IPS-NIHi7 (cell line): ENCODE measurements around the gene MT1A.
A peak's percentile ranks its signal among the peaks of the same experiment; 100 is the strongest.

ENCODE experiments used
- DNase-seq: peaks from one replicate; pipeline ENCODE4 v3.0.0; 2012; ENCODE audit warnings: mixed read lengths; ENCODE audit errors: extremely low spot score

Gene MT1A

DNA sequence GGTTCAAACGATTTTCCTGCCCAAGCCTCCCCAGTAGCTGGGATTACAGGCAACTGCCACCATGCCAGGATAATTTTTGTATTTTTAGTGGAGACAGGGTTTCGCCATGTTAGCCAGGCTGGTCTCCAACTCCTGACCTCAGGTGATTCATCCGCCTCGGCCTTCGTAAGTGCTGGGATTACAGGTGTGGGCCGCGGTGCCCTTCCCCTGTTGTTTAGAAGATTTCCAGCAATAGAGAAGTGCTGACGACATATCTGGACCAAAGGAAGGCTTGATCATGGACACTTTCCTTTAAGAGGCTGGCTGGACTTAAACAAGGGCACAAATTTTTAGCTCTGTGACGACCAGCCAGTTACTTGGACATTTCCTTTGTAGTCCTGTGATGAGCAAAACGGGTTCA lies 7.3 kb upstream of the MT1A start:
- no peak for DNase-seq

DNA sequence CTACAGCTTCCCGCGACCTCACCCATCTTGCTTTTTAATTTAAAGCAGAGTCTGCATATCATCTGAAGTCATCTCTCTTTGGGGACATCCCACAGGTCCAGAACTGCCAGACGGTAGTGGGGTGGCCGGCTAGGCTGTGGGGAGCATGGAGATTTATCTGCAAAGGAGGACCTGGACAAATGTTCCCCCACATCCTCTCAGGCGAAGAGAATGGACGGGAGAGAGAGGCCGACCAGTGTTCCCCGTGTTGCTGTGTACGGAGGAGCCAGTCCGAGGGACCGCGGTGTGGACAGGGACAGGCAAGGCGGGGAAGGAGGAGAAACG lies 6.7 kb upstream of the MT1A start:
- DNase-seq = no peak

DNA sequence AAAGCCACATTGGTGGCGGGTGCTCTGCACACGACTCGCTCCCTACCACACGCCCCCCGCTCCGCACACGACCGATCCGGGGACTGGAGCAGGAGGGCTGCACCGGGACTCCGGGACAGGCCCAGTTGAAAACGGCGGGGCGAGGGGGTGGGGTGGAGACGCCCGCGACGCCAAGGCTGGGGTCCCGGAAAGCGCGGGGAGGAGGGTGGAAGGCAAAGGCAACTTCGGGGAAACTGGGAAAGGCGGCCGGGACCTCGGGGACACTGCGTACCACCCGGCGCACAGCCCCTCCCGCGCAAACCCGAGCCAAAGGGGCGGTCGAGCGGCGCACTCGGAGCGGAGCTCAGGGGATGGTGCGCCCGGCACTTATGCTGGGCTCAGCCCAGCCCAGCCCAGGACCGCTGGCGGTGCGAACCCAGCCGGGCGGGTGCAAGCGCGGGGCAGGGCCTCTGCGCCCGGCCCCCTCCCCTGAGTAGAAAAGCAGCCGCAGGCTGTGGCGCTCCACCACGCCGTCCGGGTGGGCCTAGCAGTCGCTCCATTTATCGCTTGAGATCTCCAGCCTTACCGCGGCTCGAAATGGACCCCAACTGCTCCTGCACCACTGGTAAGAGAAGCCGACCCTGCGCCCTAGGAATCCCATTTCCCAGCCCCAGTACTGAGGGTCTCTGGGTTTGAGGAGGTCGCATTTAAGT lies 6.2 kb upstream of the MT1A start, which contains the start of gene MT1M:
TSS of gene MT1M (plus strand) at position 504 of the 692 bp plus-strand sequence. CDS start at position 577, 73 bp downstream.
- DNase-seq = no peak

DNA sequence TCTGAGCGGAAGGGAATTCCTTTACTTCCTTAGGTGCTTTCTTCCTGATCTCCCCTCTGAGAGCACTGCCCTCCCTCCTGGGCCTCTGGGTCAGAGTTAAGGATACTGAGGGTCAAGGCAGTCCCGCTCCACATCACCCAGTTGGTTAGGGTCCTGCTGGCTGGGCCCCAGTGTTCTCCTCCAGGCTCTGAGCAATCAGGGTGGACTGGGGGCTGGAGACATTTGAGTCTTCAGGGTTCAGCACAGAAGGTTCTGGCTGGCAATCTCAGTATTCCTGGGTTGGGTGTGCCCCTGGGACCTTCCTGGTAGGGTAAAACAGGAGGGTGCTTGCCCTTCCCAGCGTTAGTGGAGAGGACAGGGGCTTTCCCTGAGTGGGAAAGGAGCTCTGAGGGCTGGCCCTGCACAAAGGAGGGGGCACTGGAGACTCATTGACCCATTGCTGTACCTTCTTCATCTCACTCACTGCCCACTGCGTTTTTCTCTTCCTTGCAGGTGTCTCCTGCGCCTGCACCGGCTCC lies 5.6 kb upstream of the MT1A start:
- DNase-seq = no peak

DNA sequence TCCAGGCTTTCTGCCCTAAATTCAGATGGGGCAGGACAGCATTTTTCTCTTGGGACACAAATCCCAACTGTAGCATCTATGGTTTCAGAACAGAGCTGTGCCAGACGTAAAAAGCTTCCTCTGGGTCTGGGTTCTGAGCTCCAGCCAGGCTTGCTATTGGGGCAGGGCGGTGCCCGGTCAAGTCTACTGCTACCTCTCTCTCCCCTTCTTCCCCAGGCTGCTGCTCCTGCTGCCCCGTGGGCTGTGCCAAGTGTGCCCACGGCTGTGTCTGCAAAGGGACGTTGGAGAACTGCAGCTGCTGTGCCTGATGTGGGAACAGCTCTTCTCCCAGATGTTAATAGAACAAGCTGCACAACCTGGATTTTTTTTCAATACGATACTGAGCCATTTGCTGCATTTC lies 4.9 kb upstream of the MT1A start:
- no peak for DNase-seq

DNA sequence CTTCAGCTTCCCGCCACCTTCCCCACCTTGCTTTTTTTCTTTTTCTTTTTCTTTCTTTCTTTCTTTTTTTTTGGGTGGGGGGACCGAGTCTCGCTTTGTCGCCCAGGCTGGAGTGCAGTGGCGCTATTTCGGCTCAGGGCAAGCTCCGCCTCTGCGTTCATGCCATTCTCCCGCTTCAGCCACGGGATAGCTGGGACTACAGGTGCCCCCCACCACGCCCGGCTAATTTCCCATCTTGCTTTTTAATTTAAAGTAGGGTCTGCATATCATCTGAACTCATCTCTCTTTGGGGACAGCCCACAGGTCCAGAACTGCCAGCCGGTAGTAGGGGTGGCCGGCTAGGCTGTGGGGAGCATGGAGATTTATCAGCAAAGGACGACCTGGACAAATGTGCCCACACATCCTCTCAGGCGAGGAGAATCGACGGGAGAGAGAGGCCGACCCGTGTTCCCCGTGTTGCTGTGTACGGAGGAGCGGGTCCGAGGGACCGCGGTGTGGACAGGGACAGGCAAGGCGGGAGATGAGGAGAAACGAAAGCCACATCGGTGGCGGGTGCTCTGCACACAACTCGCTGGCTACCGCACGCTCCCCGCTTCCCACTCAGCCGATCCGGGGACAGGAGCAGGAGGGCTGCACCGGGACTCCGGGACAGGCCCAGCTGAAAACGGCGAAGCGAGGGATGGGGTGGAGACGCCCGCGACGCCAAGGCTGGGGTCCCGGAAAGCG lies 3.6 kb upstream of the MT1A start:
- no peak for DNase-seq

DNA sequence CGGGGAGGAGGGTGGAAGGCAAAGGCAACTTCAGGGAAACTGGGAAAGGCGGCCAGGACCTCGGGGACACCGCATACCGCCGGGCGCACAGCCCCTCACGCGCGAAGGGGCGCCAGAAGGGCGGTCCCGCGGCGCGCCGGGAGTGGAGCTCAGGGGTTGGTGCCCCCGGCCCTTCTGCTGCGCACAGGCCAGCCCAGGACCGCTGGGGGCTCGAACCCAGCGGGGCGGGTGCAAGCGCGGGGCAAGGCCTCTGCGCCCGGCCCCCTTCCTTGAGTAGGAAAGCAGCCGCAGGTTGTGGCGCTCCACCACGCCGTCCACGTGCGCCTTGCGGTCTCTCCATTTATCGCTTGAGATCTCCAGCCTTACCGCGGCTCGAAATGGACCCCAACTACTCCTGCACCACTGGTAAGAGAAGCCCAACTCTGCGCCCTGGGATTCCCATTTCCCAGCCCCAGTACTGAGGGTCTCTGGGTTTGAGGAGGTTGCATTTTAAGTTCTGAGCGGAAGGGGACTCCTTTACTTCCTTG lies 3.0 kb upstream of the MT1A start:
- DNase-seq = no peak

DNA sequence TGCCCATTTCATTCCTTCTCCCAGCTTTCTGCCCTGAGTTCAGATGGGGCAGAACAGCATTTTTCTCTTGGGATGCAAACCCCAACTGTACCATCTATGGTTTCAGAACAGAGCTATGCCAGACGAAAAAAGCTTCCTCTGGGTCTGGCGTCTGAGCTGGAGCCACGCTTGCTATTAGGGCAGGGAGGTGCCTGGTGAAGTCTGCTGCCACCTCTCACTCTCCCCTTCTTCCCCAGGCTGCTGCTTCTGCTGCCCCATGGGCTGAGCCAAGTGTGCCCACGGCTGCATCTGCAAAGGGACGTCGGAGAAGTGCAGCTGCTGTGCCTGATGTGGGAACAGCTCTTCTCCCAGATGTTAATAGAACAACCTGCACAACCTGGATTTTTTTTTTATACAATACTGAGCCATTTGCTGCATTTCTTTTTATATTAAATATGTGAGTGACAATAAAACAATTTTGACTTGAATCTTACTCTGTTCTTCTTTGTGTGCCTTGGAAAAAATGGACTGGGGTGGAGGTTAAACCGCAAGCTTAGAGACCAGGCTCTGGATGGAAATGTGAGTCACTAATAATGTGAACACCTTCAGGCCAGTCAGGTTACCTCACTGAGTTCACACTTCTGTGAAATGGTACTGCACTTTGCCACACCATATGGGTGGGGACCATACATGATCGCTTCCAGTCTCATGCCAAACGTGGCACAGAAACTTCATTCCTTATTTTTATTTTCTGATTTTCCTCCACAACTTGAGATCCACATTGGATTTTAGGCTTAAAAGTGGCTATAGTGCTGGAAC lies 1.7 kb upstream of the MT1A start:
- no peak for DNase-seq

DNA sequence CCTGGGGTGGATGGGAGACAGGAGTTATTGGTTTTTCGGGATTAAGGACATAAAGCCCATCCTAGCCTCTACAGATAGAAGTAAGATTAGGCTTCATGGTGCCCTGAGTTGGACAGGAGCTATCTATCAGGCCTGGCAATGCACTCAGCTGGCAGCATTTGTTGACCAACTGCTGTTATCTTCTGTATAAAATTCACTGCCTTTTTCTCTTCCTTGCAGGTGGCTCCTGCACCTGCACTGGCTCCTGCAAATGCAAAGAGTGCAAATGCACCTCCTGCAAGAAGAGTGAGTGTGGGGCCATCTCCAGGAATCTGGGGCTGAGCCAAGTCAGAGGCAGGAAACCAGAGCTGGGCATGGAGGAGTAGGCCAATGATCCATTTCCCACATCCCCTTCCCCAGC lies 579 bp downstream of the MT1A start:
- DNase-seq = no peak

DNA sequence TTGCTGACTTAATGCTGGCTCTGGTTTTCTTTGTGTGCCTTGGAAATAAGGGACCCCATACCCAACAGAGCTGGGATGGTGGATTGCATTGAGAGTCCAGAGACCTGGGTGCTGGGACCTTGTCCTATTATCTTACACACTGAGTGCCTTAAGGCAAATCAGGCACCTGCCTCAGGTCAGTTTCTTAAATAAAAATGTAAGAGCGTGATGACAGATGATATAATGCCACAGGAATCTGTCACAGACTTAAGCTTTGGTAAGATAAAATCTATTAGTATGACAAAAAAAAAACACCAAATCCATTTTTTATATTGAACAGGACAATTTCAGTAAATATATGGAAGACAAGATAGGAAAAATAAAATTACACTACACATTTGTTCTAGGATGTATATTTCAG lies 1.6 kb downstream of the MT1A start:
- no peak for DNase-seq

DNA sequence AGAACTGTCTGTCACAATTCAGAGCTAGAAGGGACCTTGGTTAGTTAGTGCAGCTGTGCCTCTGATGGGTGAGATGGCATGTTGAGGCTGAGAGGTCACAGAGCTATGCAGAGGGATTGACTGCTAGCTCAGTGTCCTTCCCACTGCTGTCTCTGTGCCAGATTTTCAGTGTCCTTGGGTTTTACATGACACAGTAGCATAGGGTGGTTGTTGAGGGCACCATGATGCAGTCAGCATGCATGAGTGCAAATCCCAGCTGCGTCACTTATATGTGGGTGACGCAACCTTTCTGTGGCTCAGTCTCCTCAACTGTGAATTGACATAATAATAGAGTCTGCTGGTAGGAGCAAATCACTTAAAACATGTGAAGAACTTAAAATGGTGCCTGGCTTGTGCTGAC lies 2.7 kb downstream of the MT1A start:
- DNase-seq = no peak

DNA sequence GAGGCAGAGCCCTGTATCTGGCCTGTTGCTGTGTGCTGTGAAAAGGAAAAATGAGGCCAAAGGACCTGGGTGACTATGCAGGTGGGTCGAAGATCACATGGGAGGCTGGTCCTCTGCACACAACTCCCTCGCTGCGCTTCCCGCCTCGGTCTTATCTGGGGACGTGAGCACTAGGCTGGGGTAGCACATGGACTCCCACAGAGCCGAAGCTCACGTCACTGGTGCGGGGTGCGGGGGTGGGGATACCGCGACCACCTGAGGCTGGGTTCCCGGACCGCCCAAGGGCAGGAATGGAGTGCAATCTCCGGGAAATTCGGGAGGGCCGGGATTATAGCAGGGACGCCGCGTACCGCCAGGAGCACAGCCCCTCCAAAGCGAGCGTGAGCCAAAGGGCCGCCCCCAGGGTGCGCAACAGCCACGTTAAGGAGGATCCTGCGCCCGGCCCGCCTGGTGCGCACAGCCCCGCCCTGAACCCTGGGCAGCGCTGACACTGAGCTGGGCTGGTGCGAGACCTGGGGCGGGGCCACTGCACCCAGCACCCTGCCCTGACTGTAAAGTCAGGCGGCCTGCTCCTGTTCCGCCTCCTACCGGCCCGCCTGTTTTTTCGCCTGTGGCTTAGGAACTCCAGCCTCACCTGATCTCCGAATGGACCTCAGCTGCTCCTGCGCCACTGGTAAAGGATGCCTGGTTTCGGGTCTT lies 4.8 kb downstream of the MT1A start:
- peak; percentile 68 for DNase-seq

DNA sequence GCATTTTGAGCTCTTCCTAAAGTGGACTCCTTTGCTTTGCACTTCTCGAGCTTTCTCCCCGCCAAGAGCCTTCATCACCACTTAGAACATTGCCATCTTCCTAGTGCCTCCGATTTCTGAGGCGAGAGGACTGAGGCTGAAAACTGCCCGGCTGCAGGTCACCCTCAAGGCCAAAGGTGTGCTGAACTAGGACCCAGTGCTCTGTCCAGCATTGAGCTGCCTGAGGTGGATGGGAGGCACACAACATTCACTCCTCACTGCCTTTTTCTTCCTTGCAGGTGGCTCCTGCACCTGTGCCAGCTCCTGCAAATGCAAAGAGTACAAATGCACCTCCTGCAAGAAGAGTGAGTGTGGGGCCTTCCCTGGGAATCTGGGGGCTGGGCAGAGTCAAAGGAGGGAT lies 5.4 kb downstream of the MT1A start:
- DNase-seq = no peak

DNA sequence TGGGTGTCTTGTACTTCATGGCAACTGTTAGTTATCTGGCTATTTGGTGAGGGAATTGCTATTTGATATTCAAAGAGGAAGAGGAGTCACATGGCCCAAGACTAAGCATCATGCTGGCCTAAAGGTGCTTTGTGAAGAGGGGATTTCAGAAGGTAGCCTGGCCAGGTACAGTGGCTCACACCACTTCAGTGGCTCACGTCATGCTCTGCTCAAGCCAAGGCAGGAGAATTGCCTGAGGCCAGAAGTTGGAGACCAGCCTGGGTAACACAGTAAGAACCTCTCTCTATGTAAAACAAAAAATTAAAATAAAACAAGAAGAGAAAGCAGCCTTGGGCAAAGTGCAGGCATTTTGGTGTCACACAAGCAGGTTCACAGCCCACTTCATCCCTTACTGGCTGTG lies 6.8 kb downstream of the MT1A start:
- no peak for DNase-seq

DNA sequence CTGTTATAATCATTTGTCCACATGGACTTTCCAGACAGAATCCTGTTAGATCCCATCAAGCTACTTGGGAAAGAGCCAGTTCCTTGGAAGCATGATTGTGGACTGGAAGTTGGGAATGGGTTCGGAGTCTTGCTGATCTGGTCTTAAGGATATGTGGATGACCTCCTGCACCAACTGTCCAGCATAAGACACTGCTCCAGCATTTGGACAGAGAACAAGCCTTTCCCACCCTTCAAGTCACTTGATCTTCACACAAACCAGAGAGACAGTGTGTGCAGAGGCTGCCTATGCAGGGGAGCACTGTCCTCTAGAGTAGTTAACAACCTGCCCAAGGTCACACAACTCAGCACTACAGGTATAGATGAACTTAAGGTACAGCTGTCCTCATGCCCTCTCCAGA lies 7.4 kb downstream of the MT1A start:
- no peak for DNase-seq

DNA sequence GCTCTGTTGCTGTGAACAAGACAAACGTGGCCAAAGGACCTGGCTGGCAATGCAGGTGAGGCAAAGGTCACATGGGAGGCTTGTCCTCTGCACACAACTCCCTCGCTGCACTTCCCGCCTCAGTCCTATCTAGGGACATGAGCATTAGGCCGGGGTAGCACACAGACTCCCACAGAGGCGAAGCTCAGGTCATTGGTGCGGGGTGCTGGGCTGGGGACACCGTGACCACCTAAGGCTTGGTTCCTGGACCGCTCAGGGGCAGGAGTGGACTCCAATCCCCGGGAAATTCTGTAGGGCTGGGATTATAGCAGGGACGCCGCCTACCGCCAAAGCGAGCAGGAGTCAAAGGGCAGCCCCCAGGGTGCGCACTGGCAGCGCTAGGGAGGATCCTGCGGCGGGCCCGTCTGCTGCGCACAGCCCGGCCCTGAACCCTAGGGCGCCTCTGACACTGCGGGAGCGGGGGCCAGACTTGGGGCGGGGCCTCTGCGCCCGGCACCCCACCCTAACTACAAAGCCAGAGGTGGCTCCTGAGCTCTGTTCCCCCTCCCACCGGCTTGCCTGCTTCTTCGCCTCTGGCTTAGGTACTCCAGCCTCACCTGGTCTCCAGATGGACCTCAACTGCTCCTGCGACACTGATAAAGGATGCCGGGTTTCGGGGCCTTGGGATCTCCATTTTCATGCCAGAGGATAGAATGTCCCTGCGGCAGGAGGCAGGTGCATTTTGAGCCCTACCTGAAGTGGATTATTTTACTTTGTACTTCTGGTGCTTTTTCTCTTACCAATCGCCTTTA lies 9.4 kb downstream of the MT1A start:
- no peak for DNase-seq

DNA sequence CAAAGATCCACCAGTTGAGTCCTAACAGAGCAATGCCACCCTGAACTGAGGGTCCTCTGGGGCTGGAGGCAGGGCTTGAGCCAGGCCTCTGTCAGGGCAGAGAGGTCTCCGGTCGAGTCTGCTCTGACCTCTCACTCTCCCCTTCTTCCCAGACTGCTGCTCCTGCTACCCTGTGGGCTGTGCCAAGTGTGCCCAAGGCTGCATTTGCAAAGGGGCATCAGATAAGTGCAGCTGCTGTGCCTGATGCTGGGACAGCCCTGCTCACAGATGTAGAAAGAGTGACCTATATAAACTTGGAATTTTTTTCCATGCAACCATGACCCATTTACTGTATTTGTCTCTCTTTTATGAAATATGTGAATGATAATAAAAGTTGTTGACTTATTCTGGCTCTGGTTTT lies 10.8 kb downstream of the MT1A start:
- DNase-seq = no peak

DNA sequence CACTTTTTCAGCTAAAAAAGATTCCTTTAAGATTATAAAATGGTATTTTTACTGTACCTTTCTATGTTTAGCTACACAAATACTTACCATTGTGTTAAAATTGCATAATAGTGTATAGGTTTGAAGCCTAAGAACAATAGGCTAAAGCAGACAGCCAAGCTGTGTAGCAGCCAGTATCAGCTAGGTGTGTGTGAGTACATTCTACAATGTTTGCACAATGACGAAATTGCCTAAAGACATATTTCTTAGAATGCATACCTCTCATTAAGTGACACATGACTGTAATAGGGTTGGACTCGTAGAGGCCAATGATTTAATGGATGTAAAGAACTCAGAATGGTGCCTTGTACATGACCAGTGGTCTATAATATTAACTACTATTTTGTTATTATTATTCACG lies 11.4 kb downstream of the MT1A start:
- no peak for DNase-seq

DNA sequence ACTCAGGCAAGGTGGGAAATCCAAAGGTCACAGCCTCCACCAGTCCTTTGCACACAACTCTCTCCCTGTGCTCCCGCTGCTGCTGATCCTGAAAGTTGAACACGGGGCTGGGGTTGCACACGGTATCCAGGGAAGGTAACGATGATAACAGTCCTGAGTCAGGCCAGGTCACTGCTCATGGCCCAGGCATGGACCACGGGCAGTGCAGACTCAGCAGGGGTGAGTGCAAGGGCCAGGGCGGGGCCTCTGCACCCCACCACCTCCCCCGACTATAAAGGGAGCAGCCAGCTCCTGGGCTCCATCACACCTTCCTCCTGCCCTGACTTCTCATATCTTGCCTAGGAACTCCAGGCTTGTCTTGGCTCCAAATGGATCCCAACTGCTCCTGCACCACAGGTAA lies 13.1 kb downstream of the MT1A start, which contains the start of gene MT1B:
TSS of gene MT1B (plus strand) at position 301 of the 400 bp plus-strand sequence. CDS start at position 369, 68 bp downstream.
- DNase-seq = no peak

DNA sequence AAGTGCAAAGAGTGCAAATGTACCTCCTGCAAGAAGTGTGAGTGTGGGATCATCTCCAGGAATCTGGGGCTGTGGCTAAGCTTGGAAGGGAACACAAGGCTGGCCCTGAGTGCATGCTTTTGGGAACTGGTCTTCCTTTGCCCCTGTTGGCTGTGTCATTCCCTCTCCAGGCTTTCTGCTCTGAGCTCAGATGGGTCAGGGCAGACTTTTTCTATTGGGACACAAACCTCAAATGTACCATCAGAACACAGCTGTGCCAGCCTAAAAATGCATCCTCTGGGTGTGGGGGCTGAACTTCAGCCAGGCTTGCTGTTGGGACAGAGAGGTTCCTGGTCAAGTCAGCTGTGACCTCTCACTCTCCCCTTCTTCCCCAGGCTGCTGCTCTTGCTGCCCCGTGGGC lies 14.1 kb downstream of the MT1A start:
- DNase-seq = no peak

DNA sequence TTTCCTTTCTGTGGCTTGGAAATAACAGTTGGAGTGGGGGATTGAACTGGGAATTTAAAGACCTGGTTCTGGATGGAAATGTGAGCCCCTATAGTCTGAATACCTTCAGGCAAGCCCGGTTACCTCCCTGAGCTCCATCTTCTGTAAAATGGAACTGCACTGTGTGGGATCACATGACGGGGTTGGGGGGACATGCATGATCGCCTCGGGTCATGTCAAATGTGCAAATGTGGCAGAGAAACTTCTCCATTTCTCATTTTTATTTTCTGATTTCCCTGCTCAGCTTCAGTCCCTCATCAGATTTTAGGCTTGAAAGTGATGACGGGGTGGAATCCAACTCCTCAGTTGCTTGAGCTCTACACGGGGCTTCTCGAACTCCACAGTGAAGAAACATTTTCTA lies 14.8 kb downstream of the MT1A start:
- DNase-seq = no peak
